ENCODE data around the gene CAPN10. TPM values are rescaled to one million over a fixed set of nuclear protein-coding genes. Genes with fewer than 3 reads are reported as not detected.
A peak's percentile ranks its signal among the peaks of the same experiment; 100 is the strongest.
"Not testable (repeated sequence)": the region's sequence is repeated elsewhere in the genome, so short reads cannot be mapped to it uniquely, and the experiment has no call there.

The CAPN10 gene
- total RNA-seq, 1 donor from 2014 or later, result 27.8 TPM

DNA sequence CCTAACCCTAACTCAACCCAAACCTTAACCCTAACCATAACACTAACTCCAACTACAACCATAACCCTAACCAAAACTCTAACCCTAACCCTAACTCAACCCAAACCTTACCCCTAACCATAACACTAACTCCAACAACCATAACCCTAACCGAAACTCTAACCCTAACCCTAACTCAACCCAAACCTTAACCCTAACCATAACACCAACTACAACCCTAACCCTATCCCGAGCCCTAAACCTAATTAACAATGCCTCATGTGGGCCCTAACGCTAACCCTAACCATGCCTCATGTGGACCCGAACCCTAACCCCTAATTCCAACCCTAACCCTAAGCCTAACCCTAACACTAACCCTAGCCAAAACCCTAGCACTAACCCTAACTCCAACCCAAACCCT is 27.2 kb downstream of the CAPN10 start:
- H3K27me3 ChIP-seq, result no peaks in the 10 kb centered on the region
- no peak for DNase-seq (ENCODE audit: low spot score in 2 of 2)
- no peak overlapping the region for H3K27ac ChIP-seq
- TF ChIP-seq CTCF (IDR thresholded peaks at IDR 0.05), result no peak
- no peaks in the 10 kb centered on the region for H3K9me3 ChIP-seq
- no peaks in the 10 kb centered on the region for H3K4me1 ChIP-seq
- no peaks in the 10 kb centered on the region for H3K36me3 ChIP-seq
- intact Hi-C loops (cut with DNase I), result no loop called here
- no peak overlapping the region for H3K4me3 ChIP-seq

DNA sequence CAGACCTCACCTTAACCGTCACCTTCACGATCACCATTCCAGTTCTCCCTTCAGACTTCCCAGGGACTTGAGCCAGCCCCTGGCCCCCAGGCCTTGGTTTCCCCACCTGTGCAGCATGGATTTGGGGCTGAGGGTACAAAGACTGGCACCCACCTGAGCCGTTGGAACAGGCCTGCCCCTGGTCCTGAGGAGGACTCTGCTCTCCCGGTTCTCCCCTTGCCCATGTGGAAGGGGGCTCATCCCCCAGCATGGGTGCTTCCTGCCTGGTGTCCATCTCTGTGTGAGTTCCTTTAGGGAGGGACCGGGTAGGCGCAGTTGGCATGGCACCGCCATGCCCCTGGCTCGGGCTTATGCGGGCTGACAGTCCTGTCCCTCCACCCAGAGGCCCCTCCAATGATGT is 27.9 kb downstream of the CAPN10 start:
- Histone ChIP-seq H3K4me1 (no peaks in the 10 kb centered on the region), H3K4me3 (no peak overlapping the region), H3K9me3 (no peaks in the 10 kb centered on the region), H3K27me3 (no peaks in the 10 kb centered on the region), H3K36me3 (no peaks in the 10 kb centered on the region), H3K27ac (no peak overlapping the region)
- DNase-seq (ENCODE audit: low spot score in 2 of 2), result peak in 1 of 2 donors; percentile 27
- intact Hi-C loops (cut with DNase I), result no loop called here
- TF ChIP-seq CTCF (IDR thresholded peaks at IDR 0.05), result no peak

- Histone ChIP-seq H3K36me3 (no peaks in the 10 kb centered on the region), H3K27me3 (no peaks in the 10 kb centered on the region), H3K27ac (no peak overlapping the region), H3K4me1 (no peaks in the 10 kb centered on the region), H3K4me3 (no peak overlapping the region), H3K9me3 (no peaks in the 10 kb centered on the region)
- intact Hi-C loops (cut with DNase I), result no loop called here
- DNase-seq (ENCODE audit: low spot score in 2 of 2), result peak in 1 of 2 donors; percentile 9
- no peak for TF ChIP-seq CTCF (IDR thresholded peaks at IDR 0.05)
Measured at GRCh38 chr2:240615396-240615795, 28.9 kb downstream of the CAPN10 start.

- DNase-seq (ENCODE audit: low spot score in 2 of 2), result peak; percentile 1 to 56
- Histone ChIP-seq H3K36me3 (no peaks in the 10 kb centered on the region), H3K4me3 (no peak overlapping the region), H3K27ac (no peak overlapping the region), H3K27me3 (no peaks in the 10 kb centered on the region), H3K9me3 (no peaks in the 10 kb centered on the region), H3K4me1 (no peaks in the 10 kb centered on the region)
- no peak for TF ChIP-seq CTCF (IDR thresholded peaks at IDR 0.05)
- intact Hi-C loops (cut with DNase I), result no loop called here
Measured at GRCh38 chr2:240615820-240616547, 29.4 kb downstream of the CAPN10 start.

- H3K27me3 ChIP-seq; H3K27ac ChIP-seq; H3K4me1 ChIP-seq; H3K36me3 ChIP-seq; intact Hi-C loops (cut with DNase I); H3K4me3 ChIP-seq; H3K9me3 ChIP-seq; DNase-seq (ENCODE audit: low spot score in 2 of 2): not testable (repeated sequence)
Measured at GRCh38 chr2:240616860-240617666, 30.5 kb downstream of the CAPN10 start.

GRCh38 chr2:240618776-240619175 is 32.2 kb downstream of the CAPN10 start:
- H3K27me3 ChIP-seq, result no peaks in the 10 kb centered on the region
- H3K27ac ChIP-seq, result no peak overlapping the region
- no peaks in the 10 kb centered on the region for H3K9me3 ChIP-seq
- intact Hi-C loops (cut with DNase I), result no loop called here
- no peaks in the 10 kb centered on the region for H3K4me1 ChIP-seq
- no peak overlapping the region for H3K4me3 ChIP-seq
- DNase-seq (ENCODE audit: low spot score in 2 of 2), result no peak
- no peak for TF ChIP-seq CTCF (IDR thresholded peaks at IDR 0.05)
- H3K36me3 ChIP-seq, result no peaks in the 10 kb centered on the region
